HG02759 (cell line): ENCODE results near the gene TMED6.
A peak's percentile ranks its signal among the peaks of the same experiment; 100 is the strongest.

Experiments used
- ATAC-seq: cut with Tn5 transposase; IDR thresholded peaks from one replicate; pipeline ENCODE4 v1.9.1; 2021; ENCODE audit warnings: mild to moderate bottlenecking, moderate library complexity; ENCODE audit not compliant: unreplicated experiment

The TMED6 gene

DNA sequence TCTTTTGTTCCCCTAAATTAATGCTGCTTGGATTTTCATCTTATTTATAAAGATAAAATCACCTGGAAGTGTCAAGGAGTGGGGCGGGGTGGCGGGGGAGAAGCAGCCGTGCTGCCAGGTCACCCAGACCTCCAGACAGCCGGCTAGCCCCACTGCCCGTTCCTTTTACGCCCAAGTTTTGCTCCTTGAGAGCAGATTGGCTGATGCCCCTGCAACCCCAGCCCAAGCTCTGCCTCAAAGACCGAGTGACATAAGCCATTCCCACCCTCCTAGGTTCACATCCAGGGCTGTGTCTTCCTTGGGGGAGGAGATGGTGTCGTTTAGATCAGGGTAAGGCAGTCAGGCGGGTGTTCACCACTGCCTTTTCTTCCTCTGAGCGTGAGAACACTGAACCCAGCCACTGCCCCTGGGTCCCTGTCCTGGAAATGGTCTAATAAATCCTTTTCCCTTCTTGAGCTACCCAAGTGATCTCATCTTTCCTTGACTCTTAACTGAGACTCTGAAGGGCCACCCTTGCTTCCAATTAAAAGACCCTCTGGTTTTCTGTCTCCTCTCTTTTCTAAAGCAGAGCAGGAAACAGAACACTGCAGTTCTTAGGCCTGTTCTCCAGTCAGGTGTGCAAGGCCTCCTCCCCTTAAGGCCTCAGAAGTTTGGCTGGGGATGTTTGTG lies 26.9 kb downstream of the TMED6 start:
- ATAC-seq = no peak

- no peak for ATAC-seq
Measured at GRCh38 chr16:69324013-69324531, 27.5 kb downstream of the TMED6 start.

GRCh38 chr16:69323415-69323814 lies 28.2 kb downstream of the TMED6 start:
- ATAC-seq = no peak

GRCh38 chr16:69322343-69322742 lies 29.2 kb downstream of the TMED6 start:
- ATAC-seq = no peak

DNA sequence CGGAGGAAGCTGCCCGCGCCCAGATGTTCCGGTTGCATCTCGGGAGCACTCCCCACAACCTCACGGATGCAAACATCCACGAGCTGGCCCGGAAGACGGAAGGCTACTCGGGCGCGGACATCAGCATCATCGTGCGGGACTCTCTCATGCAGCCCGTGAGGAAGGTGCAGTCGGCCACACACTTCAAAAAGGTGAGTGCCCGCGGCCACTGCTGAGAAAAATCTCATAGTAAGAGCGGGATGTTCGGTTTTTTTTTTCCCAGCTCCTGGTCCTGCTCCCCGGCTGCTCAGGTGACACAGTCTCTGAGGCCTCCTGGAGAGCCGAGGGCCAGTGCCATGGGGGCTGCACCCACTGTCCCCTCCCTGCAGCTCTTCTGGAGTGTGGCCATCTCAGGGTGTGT lies 30.5 kb downstream of the TMED6 start:
- no peak for ATAC-seq

GRCh38 chr16:69320740-69321073 lies 30.9 kb downstream of the TMED6 start:
- no peak for ATAC-seq

GRCh38 chr16:69319826-69320739 lies 31.5 kb downstream of the TMED6 start:
- no peak for ATAC-seq

- no peak for ATAC-seq
Measured at GRCh38 chr16:69319381-69319780, 32.2 kb downstream of the TMED6 start.

DNA sequence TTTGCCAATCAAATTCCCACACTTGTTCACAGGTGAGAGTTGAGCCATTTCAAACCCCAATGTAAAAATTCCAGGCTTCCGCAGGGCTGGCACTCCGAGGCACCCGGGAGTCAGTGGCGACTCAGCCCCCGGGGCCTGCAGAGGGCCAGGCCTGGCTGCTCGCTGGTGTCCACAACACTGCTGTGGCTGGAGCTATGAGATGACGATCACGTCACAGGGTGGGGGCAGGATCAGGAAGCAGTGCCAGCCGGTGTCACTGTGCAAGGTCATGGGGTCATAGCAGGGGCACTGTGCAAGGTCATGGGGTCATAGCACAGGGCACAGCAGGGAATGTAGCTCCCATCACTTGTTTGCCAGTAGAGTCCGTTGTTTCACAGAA lies 32.7 kb downstream of the TMED6 start:
- ATAC-seq = no peak

- ATAC-seq = no peak
Measured at GRCh38 chr16:69318177-69318910, 33.2 kb downstream of the TMED6 start.

DNA sequence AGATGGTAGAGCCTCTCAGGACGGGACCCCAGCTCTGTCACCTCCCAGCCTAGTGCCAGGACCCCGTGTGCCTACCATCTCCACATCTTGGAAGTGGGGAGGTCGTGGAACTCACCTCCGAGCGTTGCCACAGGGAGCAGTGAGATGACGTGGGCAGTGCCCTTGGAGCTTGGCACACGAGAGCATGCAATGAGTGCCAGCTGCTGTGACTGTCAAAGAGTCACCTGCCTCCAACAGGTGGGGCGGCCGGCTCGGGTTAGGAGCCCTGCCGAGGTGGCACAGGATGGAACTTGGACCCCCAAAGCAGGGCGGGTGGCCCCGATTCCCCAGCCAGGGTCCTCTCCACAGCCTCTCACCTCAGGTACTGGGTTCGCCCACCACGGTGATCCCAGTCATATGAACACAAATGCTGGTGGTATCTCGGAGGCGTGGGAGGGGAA lies 35.0 kb downstream of the TMED6 start:
- no peak for ATAC-seq

GRCh38 chr16:69315486-69316311 lies 35.9 kb downstream of the TMED6 start:
- no peak for ATAC-seq

- no peak for ATAC-seq
Measured at GRCh38 chr16:69314534-69314933, 37.1 kb downstream of the TMED6 start.

DNA sequence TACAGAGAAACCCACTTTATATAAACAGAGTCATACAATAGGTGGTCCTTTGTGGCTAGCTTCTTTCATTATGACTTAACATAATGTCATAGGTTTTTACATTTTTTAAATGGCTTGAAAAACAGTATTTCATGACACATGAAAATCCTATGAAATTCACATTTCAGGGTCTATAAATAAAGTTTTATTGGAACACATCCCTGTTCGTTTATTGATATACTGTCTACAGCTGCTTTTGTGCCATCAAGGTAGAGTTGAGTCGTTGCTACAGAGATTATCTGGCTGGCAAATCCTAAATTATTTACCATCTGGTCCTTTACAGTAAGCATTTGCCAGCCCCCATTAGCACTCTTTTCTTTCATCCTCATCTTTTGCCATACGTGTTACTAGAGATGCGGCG lies 38.1 kb downstream of the TMED6 start:
- ATAC-seq = no peak

DNA sequence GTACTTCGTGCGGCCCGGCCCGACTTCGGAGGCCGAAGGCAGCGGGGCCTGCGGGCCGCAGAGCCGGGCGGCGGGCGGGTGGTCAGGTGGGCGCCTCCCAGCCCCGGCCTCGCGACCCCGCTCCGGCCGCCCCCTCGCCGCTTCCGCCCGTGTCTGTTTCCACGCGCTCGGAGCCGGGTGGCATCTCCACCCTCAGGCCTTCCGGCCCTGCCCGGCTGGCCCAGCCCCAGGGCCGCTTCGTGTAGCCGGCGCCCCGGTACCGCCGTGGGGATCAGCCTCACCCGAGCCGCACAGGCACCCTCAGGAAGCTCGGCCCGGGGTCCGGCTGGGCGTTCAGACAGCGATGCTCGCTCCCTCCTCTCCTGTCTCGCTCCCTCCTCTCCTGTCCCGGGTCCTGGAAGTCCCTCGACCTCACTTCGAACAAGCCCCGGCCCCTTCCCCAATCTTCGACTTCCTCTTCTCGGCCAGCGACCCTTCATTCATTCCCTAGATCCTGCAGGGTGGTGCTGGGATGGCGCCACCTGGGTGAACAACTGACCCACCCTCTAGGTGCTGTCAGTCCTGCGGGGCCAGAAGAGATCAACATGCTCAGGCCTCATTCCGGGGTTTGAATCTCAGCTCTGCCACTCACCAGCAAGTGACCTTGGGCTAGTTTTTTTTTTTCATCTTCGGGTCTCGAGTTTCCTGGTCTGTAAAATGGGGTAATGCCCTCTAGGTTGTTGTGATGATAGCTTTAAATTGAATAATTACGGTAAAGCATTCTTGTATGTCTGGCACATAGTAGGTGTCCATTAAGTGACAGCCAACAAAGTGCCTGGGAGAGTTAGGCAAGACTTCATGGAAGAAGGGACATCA lies 39.8 kb downstream of the TMED6 start:
- peak; percentile 57 for ATAC-seq

DNA sequence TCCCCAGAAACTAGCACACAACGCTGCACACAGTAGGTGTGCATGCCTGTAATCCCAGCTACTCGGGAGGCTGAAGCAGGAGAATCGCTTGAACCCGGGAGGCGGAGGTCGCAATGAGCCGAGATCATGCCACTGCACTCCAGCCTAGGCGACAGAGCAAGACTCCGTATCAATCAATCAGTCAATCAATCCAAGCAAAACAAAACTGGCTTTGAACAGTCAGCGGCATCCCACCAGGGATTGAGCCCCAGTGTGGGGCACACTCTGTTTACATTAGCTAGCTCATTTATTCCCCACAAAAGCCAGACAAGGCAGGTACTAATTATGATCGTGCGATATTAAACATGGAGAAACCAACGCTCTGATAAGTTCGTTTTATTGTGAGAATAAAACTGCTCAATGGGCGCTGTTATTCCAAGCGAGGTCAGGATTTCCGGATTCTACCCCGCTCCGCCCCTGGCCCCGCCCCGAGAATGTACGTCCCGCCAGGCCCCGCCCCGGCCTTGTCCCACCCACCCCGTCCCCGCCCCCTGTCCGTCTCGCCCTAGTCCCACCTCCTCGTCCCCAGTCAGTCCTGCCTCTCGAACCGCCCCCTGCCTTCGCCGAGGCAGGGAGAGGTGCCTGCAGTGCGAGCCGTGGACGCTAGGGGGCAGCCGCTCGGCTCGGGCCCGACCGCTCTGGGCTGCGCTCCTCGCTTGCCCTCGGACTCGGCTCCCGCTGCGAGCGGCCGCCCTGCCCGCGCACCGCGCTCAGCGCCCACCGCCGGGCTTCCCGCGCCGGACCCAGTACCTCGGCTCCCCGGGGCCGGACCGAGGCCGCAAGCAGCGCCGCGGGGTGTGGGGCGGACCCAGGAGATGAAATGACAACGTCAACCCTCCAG lies 40.7 kb downstream of the TMED6 start, which contains the start of gene VPS4A:
TSS of gene VPS4A (plus strand) at position 698 of the 880 bp plus-strand sequence. CDS start at position 860, 162 bp downstream.
- peak; percentile 93 for ATAC-seq

DNA sequence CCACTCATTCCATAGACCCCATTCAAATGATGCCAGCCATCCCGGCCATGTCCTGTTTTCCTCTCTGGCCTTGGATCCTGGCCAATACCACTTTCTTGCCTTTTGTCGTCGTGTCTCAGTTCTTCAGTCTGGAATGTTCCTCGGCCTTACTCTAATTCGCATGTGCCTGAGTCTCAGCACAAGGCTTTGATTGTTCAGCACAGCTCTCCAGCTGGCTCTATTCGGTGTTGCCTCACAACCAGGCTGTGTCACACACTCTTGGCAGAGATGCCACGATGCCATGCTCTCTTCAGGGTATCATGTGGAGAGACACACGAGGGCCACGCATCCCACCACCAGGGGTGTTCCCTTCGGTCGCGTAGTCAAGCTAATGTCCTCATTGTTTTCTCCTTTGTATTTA lies 42.3 kb downstream of the TMED6 start:
- ATAC-seq = no peak

GRCh38 chr16:69307856-69308255 lies 43.7 kb downstream of the TMED6 start:
- no peak for ATAC-seq

DNA sequence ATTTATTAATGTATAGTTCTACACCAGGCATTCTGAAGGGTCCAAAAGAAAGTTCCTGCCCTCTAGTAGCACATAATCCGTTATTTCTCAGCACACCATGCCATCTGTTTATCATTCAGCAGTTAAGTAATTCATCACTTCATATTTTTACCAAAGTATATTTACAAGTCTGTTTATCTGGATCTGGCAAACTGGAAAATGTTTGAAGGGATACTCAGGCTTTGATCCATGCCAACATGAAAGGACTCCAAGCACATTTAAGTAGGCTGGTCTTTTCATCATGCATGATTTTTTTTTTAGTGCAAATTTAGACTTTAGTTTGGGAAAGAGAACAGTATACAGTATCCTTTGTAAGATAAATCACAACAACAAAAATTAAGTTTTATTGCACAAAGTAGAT lies 44.5 kb downstream of the TMED6 start:
- no peak for ATAC-seq
